Esophagus mucosa (tissue), 1 donor: ENCODE results near the gene GOLGA8R. TPM values are rescaled to one million over a fixed set of nuclear protein-coding genes. Genes with fewer than 3 reads are reported as not detected.
"Not testable (repeated sequence)": the region's sequence is repeated elsewhere in the genome, so short reads cannot be mapped to it uniquely, and the experiment has no call there.

ENCODE experiments used
- ATAC-seq: fragments of 200-7000 bp; cut with Tn5 transposase; one replicate; pipeline ENCODE4 v1.9.1; 2020
- total RNA-seq: library from RNA; stranded (reverse); gene quantifications from one replicate; pipeline ENCODE4 v1.2.4, GENCODE V29; 2023
- donor health status: DM: yes; HTN: yes; CAD: no.

GOLGA8R gene, protein sequence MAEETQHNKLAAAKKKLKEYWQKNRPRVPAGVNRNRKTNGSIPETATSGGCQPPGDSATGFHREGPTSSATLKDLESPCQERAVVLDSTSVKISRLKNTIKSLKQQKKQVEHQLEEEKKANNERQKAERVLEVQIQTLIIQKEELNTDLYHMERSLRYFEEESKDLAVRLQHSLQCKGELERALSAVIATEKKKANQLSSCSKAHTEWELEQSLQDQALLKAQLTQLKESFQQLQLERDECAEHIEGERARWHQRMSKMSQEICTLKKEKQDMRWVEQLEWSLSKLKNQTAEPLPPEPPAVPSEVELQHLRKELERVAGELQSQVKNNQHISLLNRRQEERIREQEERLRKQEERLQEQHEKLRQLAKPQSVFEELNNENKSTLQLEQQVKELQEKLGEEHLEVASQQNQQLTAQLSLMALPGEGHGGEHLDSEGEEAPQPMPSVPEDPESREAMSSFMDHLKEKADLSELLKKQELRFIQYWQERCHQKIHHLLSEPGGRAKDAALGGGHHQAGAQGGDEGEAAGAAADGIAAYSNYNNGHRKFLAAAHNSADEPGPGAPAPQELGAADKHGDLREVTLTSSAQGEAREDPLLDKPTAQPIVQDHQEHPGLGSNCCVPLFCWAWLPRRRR
- 1.8 TPM for total RNA-seq

GRCh38 chr15:30414160-30414559 lies at the start of gene GOLGA8R:
Gene GOLGA8R, minus strand, starts transcription at chr15:30414260. Its CDS starts 98 bp downstream, at chr15:30414162.
- ATAC-seq: not testable (repeated sequence)

GRCh38 chr15:30463849-30464248 lies 49.8 kb upstream of the GOLGA8R start:
- not testable (repeated sequence) for ATAC-seq

GRCh38 chr15:30462176-30462575 lies 48.1 kb upstream of the GOLGA8R start:
- not testable (repeated sequence) for ATAC-seq

DNA sequence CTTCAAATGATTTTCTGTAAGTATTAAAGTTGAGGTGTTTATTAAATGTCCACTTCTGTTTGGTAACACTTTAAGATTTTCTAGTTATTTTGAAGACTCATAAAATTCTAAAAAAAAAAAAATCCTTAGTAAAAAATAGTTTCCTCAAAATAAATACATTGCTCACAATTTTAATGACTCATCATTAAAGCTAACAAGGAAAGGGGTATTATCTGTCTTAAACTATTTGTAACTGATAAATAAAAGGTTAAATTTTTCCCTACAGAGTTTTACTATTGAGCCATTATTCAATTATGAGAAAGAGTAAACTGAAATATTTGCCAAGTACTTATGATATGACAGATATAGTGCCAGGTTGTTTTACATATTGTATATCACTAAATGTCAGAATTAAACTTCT lies 38.6 kb upstream of the GOLGA8R start:
- ATAC-seq: not testable (repeated sequence)

DNA sequence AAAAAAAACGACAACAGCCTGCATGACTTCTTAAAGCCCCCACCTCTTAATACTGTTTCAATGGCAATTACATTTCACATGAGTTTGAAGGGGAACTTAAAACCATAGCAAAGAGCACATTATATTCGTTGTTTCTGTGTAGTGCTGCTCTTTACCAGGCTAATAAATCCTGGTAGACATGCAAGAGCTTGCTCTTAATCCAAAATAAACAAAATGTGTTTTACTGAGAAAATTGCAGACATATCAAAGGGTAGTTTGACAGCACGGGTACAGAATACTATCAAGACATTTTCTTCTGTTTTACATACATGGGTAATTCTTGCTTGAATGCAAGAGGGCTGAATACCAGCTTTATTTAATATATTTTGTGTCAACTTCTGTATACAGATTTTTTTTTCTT lies 24.3 kb upstream of the GOLGA8R start:
- ATAC-seq: not testable (repeated sequence)

- not testable (repeated sequence) for ATAC-seq
Observed at GRCh38 chr15:30435878-30436277, 21.8 kb upstream of the GOLGA8R start.

- ATAC-seq: not testable (repeated sequence)
Observed at GRCh38 chr15:30420723-30421122, 6.7 kb upstream of the GOLGA8R start.

GRCh38 chr15:30407636-30408035 lies 6.4 kb downstream of the GOLGA8R start:
- not testable (repeated sequence) for ATAC-seq

DNA sequence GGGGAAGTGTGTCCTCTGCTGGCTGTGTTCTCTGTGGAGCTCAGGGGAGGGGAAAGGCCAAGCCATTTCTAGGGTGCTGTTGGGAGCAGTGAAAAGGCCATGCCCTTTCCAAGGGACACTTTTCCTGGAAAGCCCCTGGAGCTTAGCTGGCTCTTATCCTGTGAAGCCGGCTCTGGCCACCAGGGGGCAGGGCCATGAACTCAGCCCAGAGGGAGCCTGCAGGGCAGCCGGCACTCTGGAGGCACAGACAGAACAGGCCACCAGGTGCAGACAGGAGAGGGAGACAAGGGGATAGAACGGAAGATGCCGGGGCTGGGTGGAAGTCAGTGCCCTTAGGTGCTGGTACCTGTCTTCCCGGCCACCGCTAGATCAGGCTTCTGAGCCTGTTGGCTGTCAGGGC lies 15.1 kb downstream of the GOLGA8R start:
- peak; percentile 57 for ATAC-seq

DNA sequence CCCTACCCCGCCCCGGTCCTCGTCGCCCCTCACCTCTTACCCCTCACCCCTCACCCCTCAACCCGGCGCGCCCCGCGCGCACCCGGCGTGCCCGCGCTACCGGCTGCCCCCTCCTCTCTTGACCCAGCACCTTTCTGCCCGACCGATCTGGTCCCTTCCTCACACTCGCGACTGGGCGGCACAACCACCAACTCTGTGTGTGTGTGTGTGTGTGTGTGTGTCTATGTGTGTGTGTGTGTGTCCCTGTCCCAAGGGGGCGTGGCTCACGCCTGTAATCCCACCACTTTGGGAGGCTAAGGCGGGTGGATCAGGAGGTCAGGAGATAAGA lies 20.4 kb downstream of the GOLGA8R start:
- ATAC-seq: peak; percentile 33

GRCh38 chr15:30392766-30393663 lies 21.0 kb downstream of the GOLGA8R start, which contains the start of gene CHRFAM7A:
Gene CHRFAM7A, minus strand, starts transcription at chr15:30393540. Its CDS starts 10,189 bp downstream, at chr15:30383351.
- ATAC-seq: peak; percentile 52

- ATAC-seq: not testable (repeated sequence)
Observed at GRCh38 chr15:30386318-30386887, 27.7 kb downstream of the GOLGA8R start.

DNA sequence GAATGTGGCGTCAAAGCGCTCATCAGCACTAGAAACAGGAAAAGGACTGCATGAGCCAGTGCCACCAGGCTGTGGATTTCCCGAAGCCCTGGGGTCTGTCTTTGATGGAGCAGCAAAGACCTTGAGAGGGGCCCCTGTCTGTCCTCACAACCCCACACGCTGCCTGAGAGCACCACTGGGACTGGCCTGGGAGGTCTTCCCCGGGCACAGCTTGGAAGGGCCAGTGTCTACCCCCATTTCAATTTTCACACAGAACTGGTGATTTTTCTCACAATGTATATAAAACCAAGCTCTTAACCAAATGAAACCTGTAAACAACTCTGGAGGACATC lies 37.0 kb downstream of the GOLGA8R start:
- not testable (repeated sequence) for ATAC-seq

DNA sequence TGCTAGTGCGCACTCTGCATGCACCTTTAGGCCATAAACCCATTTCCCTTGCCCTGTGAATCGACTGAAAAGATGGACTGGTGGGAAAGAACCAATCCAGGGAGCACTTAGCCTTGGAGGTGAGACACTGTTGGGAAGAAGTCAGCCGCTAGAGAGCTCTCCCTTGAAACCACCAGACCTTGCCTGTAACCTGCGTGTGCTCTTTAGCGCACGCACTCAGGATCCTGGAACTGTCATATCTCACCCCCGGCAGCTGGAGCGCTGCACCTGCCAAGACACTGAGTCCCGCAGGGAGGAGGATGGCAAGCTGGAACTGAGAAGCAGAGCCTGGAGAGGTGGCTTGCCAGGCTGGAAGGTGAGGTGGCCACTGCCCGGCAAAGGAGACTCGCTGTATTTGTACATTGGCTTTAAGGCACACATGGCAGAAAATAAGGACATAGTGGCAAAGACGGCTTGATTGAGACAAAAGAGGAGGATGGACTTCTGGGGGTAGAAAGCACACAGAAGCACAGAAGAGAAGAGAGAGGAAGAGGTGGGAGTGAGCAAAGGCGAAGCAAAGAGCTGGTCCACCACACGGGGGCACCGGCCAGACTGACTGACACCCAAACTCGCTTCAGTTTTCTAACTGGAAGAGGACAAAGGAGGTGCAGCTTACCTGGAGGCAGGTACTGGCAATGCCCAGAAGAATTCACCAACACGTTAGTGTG lies 37.5 kb downstream of the GOLGA8R start:
- ATAC-seq: not testable (repeated sequence)

- ATAC-seq: not testable (repeated sequence)
Observed at GRCh38 chr15:30375872-30376271, 38.2 kb downstream of the GOLGA8R start.

DNA sequence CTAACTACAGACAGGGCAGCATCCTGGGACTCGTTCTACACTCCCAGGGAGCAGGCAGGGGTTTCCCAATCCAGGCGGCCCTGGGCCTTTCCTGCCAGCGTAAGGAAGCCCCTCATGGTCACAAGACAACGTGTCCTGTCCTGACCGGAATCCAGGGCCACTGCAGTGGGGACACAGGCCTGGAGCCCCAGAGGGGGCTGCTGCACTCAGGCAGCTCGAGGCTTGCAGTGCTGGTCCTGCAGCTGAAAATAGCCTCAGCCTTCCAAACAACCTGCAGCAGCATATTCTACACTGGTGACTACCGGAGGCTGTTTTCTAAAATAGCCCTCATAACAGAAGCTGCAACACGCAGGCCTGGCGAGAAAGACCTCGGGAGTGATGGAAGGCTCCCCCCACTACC lies 39.2 kb downstream of the GOLGA8R start:
- not testable (repeated sequence) for ATAC-seq

DNA sequence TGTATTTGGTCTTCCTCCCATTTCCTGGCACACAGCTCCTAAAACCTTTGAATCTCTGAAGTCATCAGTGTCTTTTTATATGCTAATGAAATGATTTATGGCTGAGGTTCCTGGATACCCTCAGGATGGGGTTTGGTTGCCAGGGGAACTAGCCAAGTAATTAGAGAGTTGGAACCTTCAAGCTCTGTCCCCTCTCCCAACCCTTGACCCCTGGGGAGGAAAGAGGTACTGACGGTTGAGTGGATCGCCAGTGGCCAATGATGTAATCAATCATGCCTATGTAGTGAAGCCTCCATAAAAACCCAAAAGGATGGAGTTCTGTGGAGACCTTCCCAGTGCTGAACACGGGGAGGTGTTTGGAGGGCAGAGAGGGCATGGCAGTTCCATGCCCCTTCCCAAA lies 45.8 kb downstream of the GOLGA8R start:
- not testable (repeated sequence) for ATAC-seq

- ATAC-seq: not testable (repeated sequence)
Observed at GRCh38 chr15:30367246-30367645, 46.8 kb downstream of the GOLGA8R start.

GRCh38 chr15:30361404-30361803 lies 52.7 kb downstream of the GOLGA8R start:
- not testable (repeated sequence) for ATAC-seq

DNA sequence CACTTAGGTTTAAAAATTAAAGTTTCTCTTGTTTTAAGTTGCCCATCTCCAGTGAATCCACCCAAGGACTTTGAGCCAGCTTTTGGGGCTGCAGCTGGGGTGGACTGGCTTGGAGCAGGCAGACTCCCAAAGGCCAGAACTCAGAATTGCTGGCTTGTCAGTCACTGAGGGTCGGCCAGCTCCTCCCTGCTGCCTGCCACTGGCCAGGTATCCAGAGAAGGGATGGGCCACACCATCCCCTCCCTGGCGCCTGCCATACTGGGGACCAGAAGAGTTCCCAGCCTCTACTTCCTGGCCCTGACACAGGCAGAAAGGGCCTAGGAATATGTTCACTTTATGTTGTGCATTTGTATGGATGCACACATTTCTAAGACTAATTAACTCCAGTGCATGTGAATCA lies 53.1 kb downstream of the GOLGA8R start:
- ATAC-seq: not testable (repeated sequence)

- ATAC-seq: not testable (repeated sequence)
Observed at GRCh38 chr15:30355043-30355442, 59.0 kb downstream of the GOLGA8R start.
